NB4 (cell line): ENCODE results near the gene CLHC1.
A peak's percentile ranks its signal among the peaks of the same experiment; 100 is the strongest.
"Not testable (repeated sequence)": the region's sequence is repeated elsewhere in the genome, so short reads cannot be mapped to it uniquely, and the experiment has no call there.

Source experiments
- DNase-seq: peaks from one replicate; pipeline ENCODE4 v3.0.0; 2010; ENCODE audit warnings: low read depth
- H3K4me3 ChIP-seq: one replicate; pipeline ENCODE4 v1.5.1; 2011; ENCODE audit warnings: mild to moderate bottlenecking, low read depth, low read length, moderate library complexity
- CTCF ChIP-seq: IDR thresholded peaks from one replicate; pipeline ENCODE4 v1.5.1; 2012; ENCODE audit warnings: low read depth, low read length
- MAX ChIP-seq: IDR thresholded peaks from 2 replicates; pipeline ENCODE4 v1.6.1; 2011; ENCODE audit warnings: low read depth, low read length
- MYC ChIP-seq: IDR thresholded peaks from 2 replicates; pipeline ENCODE4 v1.6.1; 2011; ENCODE audit warnings: low read depth, low read length
- POLR2A ChIP-seq: IDR thresholded peaks from 2 replicates; pipeline ENCODE4 v1.6.1; 2011; ENCODE audit warnings: mild to moderate bottlenecking; ENCODE audit not compliant: insufficient read length; ENCODE audit errors: extremely low read depth

CLHC1 gene

GRCh38 chr2:55232084-55232862 lies at the start of gene CLHC1, which contains the start of gene RPS27A:
Gene CLHC1, minus strand, starts transcription at chr2:55232293. Its CDS starts 9,882 bp downstream, at chr2:55222411.
Gene RPS27A, plus strand, starts transcription at chr2:55232688. Its CDS starts 137 bp downstream, at chr2:55232825.
- DNase-seq = peak; percentile 93
- TF ChIP-seq MAX = peak; percentile 83
- TF ChIP-seq CTCF = no peak
- TF ChIP-seq MYC = peak; percentile 88
- peak; percentile 92 for TF ChIP-seq POLR2A
- peak within 1 kb of the TSS; percentile 99 for H3K4me3 ChIP-seq

- not testable (repeated sequence) for DNase-seq, H3K4me3 ChIP-seq
Observed at GRCh38 chr2:55280851-55281546, 48.9 kb upstream of the CLHC1 start.

GRCh38 chr2:55279859-55280424 lies 47.8 kb upstream of the CLHC1 start:
- not testable (repeated sequence) for H3K4me3 ChIP-seq, DNase-seq

- DNase-seq, H3K4me3 ChIP-seq: not testable (repeated sequence)
Observed at GRCh38 chr2:55279214-55279835, 47.2 kb upstream of the CLHC1 start.

- no peak overlapping the region for H3K4me3 ChIP-seq
- TF ChIP-seq POLR2A (no peak), CTCF (no peak), MAX (no peak), MYC (no peak)
- DNase-seq = no peak
Observed at GRCh38 chr2:55277310-55277709, 45.2 kb upstream of the CLHC1 start.

GRCh38 chr2:55274346-55274745 lies 42.3 kb upstream of the CLHC1 start:
- not testable (repeated sequence) for DNase-seq, H3K4me3 ChIP-seq

- no peak for TF ChIP-seq POLR2A
- no peak for TF ChIP-seq MYC
- TF ChIP-seq CTCF = no peak
- no peak for TF ChIP-seq MAX
- DNase-seq = peak; percentile 32
- peak overlapping the region; percentile 91 for H3K4me3 ChIP-seq
Observed at GRCh38 chr2:55269645-55269990, 37.5 kb upstream of the CLHC1 start.
